HepG2 (cell line): ENCODE results near the gene SLC44A4. TPM values are rescaled to one million over a fixed set of nuclear protein-coding genes. Genes with fewer than 3 reads are reported as not detected.

Experiments
- AHR ChIP-seq: IDR thresholded peaks from 2 replicates; pipeline ENCODE4 v1.6.1; 2018; ENCODE audit warnings: missing genetic modification reagents, missing compliant biosample characterization
- ATM ChIP-seq: fragments of 450-650 bp; IDR thresholded peaks from 2 replicates; pipeline ENCODE4 v1.7.1; 2017; ENCODE audit warnings: mild to moderate bottlenecking, borderline replicate concordance
- BHLHE40 ChIP-seq: IDR thresholded peaks from 2 replicates; pipeline ENCODE4 v1.6.1; 2011; ENCODE audit warnings: low read length, improper control_type of control experiment
- EP300 ChIP-seq, 3 experiments: sonication (generic) in 1 of 3; formaldehyde crosslinking in 1 of 3; IDR thresholded peaks; 2 replicates each; pipeline versions ENCODE4 v1.5.1 to v1.6.1; 2011 to 2020; ENCODE audit warnings: low read depth in 2 of 3, low read length in 2 of 3, borderline replicate concordance in 1 of 3, improper control_type of control experiment in 1 of 3, mild to moderate bottlenecking in 1 of 3, missing genetic modification reagents in 1 of 3, moderate library complexity in 1 of 3
- MATR3 ChIP-seq: sonication (generic); formaldehyde crosslinking; IDR thresholded peaks from 2 replicates; pipeline ENCODE4 v1.4.0; 2020; ENCODE audit warnings: missing genetic modification reagents
- MEF2D ChIP-seq: sonication (generic); formaldehyde crosslinking; IDR thresholded peaks from 2 replicates; pipeline ENCODE4 v1.5.1; 2020; ENCODE audit warnings: mild to moderate bottlenecking, missing genetic modification reagents
- NFIC ChIP-seq: IDR thresholded peaks from 2 replicates; pipeline ENCODE4 v1.6.1; 2012; ENCODE audit warnings: mild to moderate bottlenecking, low read length, inconsistent platforms
- PHB2 ChIP-seq: fragments of 450-650 bp; IDR thresholded peaks from 2 replicates; pipeline ENCODE4 v1.6.1; 2018; ENCODE audit not compliant: partially characterized antibody
- RFXANK ChIP-seq: IDR thresholded peaks from 2 replicates; pipeline ENCODE4 v1.6.1; 2016
- TCF12 ChIP-seq, 2 experiments: fragments of 450-650 bp in 1 of 2; sonication (generic) in 1 of 2; formaldehyde crosslinking in 1 of 2; IDR thresholded peaks; 2 replicates each; pipeline versions ENCODE4 v1.6.1 to v1.8.0; 2017 to 2022; ENCODE audit warnings: antibody characterized with exemption in 1 of 2, mild to moderate bottlenecking in 1 of 2, missing genetic modification reagents in 1 of 2, moderate library complexity in 1 of 2
- TEAD2 ChIP-seq: sonication (generic); formaldehyde crosslinking; IDR thresholded peaks from 2 replicates; pipeline ENCODE4 v1.9.0; 2021; ENCODE audit warnings: missing genetic modification reagents
- ZNF567 ChIP-seq: sonication (generic); formaldehyde crosslinking; IDR thresholded peaks from 2 replicates; pipeline ENCODE4 v1.8.1; 2023; ENCODE audit warnings: mild to moderate bottlenecking, missing genetic modification reagents, borderline replicate concordance
- ZNF770 ChIP-seq: sonication (generic); formaldehyde crosslinking; IDR thresholded peaks from 2 replicates; pipeline ENCODE4 v1.5.0; 2020; ENCODE audit warnings: mild to moderate bottlenecking, missing genetic modification reagents
- ZNF775 ChIP-seq: sonication (generic); formaldehyde crosslinking; IDR thresholded peaks from 2 replicates; pipeline ENCODE4 v1.4.0; 2020; ENCODE audit warnings: missing genetic modification reagents, mild to moderate bottlenecking, moderate library complexity, borderline replicate concordance
- polyA plus RNA-seq, 8 experiments: library from polyadenylated mRNA; depleted of rRNA in 3 of 8; stranded (reverse) in 7 of 8; unstranded in 1 of 8; fragments of >200 nt; fragmentation: Illumina TruSeq in 4 of 8; extraction: Trizol in 4 of 8; gene quantifications; 2 replicates each; pipeline versions ENCODE4 v1.2.1 to v1.2.3, GENCODE V29; 2011 to 2016; ENCODE audit warnings: low read depth in 4 of 8, missing spikeins in 1 of 8, mixed read lengths in 1 of 8; ENCODE audit not compliant: insufficient read depth in 1 of 8
- total RNA-seq, 5 experiments: library from RNA; depleted of rRNA; stranded (reverse); fragments of >200 nt; fragmentation: Illumina TruSeq; extraction: Trizol; gene quantifications; 2 replicates each; pipeline ENCODE4 v1.2.3, GENCODE V29; 2016; ENCODE audit warnings: low read depth in 1 of 5
- TF ChIP-seq, protein P1 (sequence below): sonication (generic); formaldehyde crosslinking; IDR thresholded peaks from 2 replicates; pipeline ENCODE4 v1.4.0; 2020; ENCODE audit warnings: missing genetic modification reagents
- TF ChIP-seq, protein P2 (sequence below): sonication (generic); formaldehyde crosslinking; IDR thresholded peaks from 2 replicates; pipeline ENCODE4 v1.5.0; 2020; ENCODE audit warnings: mild to moderate bottlenecking, missing genetic modification reagents

SLC44A4 gene
- total and polyA plus RNA-seq, 2 of the 13 experiments (the other 11 are each of a cell fraction or from before 2014, with no cell fraction given) = 3.5 to 5.9 TPM

DNA sequence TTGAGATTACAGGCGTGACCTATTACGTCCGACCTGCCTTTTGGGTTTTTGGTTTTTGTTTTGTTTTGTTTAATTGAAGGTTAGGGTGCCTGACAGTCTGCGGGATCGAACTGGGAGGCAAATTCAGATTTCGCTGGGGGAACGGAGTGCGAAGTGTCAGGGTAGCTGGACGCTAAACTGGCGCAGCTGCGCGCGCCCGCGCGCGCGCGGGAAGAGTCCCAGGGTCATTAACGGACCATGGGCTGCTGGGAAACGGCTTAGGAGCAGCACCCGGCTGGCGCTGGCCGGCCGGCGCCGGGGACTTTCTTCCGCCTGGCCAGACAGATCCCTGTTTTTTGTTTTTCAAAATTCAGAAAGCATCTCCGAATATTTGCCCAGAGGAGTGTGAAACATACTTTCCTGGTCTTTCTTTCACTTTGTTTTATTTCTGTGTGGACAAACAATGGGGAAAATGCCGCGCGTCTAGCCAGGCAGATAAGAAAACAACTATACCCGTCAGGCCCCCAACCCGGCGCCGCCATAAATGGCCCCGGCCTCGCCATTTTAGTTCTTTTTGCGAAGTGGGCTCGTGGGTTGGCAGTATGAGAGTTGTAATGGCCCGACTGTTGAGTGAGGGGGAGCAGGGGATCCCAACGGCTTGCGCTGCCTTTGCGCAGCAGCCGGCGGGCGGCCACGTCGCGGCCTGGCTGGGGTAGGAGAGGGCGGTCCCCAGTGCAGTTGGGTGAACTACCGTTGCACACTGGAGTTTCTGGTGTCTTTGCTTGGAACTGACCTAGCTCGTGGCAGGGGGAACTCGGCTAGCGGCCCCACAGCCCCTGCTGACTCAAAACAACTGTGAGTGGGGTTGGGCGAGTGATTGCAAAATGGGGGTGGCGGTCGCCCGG, 44.2 kb downstream of the SLC44A4 start (continued):
- TF ChIP-seq TEAD2 (CRISPR knock-in tag) = peak; percentile 8; the same call in 1 of the 2 replicates
- peak; percentile 48; the same call in 1 of the 2 replicates for TF ChIP-seq ZNF775 (CRISPR knock-in tag)
- TF ChIP-seq TCF12 (IDR thresholded peaks at IDR 0.05) = no peak
- 0 out of 2 replicates have a peak, but pooled peaks have one; percentile 6 for TF ChIP-seq TCF12 (CRISPR knock-in tag; IDR thresholded peaks at IDR 0.05)
- no peak for TF ChIP-seq ATM
- no peak for TF ChIP-seq PHB2
- 0 out of 2 replicates have a peak, but pooled peaks have one; percentile 12 for TF ChIP-seq BHLHE40
- no peak for TF ChIP-seq ZNF770 (CRISPR knock-in tag)
- peak; percentile 59 for TF ChIP-seq AHR (CRISPR knock-in tag)
- TF ChIP-seq, protein P1, sequence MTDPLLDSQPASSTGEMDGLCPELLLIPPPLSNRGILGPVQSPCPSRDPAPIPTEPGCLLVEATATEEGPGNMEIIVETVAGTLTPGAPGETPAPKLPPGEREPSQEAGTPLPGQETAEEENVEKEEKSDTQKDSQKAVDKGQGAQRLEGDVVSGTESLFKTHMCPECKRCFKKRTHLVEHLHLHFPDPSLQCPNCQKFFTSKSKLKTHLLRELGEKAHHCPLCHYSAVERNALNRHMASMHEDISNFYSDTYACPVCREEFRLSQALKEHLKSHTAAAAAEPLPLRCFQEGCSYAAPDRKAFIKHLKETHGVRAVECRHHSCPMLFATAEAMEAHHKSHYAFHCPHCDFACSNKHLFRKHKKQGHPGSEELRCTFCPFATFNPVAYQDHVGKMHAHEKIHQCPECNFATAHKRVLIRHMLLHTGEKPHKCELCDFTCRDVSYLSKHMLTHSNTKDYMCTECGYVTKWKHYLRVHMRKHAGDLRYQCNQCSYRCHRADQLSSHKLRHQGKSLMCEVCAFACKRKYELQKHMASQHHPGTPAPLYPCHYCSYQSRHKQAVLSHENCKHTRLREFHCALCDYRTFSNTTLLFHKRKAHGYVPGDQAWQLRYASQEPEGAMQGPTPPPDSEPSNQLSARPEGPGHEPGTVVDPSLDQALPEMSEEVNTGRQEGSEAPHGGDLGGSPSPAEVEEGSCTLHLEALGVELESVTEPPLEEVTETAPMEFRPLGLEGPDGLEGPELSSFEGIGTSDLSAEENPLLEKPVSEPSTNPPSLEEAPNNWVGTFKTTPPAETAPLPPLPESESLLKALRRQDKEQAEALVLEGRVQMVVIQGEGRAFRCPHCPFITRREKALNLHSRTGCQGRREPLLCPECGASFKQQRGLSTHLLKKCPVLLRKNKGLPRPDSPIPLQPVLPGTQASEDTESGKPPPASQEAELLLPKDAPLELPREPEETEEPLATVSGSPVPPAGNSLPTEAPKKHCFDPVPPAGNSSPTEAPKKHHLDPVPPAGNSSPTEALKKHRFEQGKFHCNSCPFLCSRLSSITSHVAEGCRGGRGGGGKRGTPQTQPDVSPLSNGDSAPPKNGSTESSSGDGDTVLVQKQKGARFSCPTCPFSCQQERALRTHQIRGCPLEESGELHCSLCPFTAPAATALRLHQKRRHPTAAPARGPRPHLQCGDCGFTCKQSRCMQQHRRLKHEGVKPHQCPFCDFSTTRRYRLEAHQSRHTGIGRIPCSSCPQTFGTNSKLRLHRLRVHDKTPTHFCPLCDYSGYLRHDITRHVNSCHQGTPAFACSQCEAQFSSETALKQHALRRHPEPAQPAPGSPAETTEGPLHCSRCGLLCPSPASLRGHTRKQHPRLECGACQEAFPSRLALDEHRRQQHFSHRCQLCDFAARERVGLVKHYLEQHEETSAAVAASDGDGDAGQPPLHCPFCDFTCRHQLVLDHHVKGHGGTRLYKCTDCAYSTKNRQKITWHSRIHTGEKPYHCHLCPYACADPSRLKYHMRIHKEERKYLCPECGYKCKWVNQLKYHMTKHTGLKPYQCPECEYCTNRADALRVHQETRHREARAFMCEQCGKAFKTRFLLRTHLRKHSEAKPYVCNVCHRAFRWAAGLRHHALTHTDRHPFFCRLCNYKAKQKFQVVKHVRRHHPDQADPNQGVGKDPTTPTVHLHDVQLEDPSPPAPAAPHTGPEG = peak; percentile 98
- no peak; the same call in 1 of the 2 replicates for TF ChIP-seq MEF2D (CRISPR knock-in tag)
- TF ChIP-seq ZNF567 (CRISPR knock-in tag) = no peak
- TF ChIP-seq, protein P2, sequence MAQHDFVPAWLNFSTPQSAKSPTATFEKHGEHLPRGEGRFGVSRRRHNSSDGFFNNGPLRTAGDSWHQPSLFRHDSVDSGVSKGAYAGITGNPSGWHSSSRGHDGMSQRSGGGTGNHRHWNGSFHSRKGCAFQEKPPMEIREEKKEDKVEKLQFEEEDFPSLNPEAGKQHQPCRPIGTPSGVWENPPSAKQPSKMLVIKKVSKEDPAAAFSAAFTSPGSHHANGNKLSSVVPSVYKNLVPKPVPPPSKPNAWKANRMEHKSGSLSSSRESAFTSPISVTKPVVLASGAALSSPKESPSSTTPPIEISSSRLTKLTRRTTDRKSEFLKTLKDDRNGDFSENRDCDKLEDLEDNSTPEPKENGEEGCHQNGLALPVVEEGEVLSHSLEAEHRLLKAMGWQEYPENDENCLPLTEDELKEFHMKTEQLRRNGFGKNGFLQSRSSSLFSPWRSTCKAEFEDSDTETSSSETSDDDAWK (CRISPR knock-in tag) = no peak
- no peak for TF ChIP-seq EP300 (IDR thresholded peaks at IDR 0.05; ENCODE audit: low read depth in 2 of 2, low read length in 2 of 2)
- TF ChIP-seq EP300 (CRISPR knock-in tag; IDR thresholded peaks at IDR 0.05; ENCODE audit: borderline replicate concordance) = no peak
- TF ChIP-seq MATR3 (CRISPR knock-in tag) = no peak
- peak; percentile 53; the same call in 1 of the 2 replicates for TF ChIP-seq NFIC
- no peak for TF ChIP-seq RFXANK
